K562 (cell line): ENCODE results near the gene RNF4. TPM values are rescaled to one million over a fixed set of nuclear protein-coding genes. Genes with fewer than 3 reads are reported as not detected.
A peak's percentile ranks its signal among the peaks of the same experiment; 100 is the strongest.

Source experiments
- ATF2 ChIP-seq: sonication (generic); formaldehyde crosslinking; IDR thresholded peaks from 2 replicates; pipeline ENCODE4 v1.8.1; 2022; ENCODE audit warnings: missing genetic modification reagents
- C11orf30 ChIP-seq: fragments of 450-650 bp; IDR thresholded peaks from 2 replicates; pipeline ENCODE4 v1.6.1; 2016; ENCODE audit warnings: low read depth, mild to moderate bottlenecking
- CREB1 ChIP-seq, 2 experiments: sonication (generic) in 1 of 2; formaldehyde crosslinking in 1 of 2; IDR thresholded peaks; 2 replicates each; pipeline versions ENCODE4 v1.6.1 to v1.8.0; 2012 to 2022; ENCODE audit warnings: inconsistent platforms in 1 of 2, mild to moderate bottlenecking in 1 of 2, missing genetic modification reagents in 1 of 2, moderate library complexity in 1 of 2
- E2F1 ChIP-seq: sonication (generic); formaldehyde crosslinking; IDR thresholded peaks from 2 replicates; pipeline ENCODE4 v1.8.1; 2023; ENCODE audit warnings: mild to moderate bottlenecking, missing genetic modification reagents, moderate library complexity
- NFATC3 ChIP-seq: fragments of 450-650 bp; IDR thresholded peaks from 2 replicates; pipeline ENCODE4 v1.6.1; 2017; ENCODE audit warnings: mild to moderate bottlenecking
- RNF2 ChIP-seq: sonication (generic); IDR thresholded peaks from 2 replicates; pipeline ENCODE4 v1.6.1; 2016
- SIN3B ChIP-seq: fragments of 450-650 bp; IDR thresholded peaks from 2 replicates; pipeline ENCODE4 v1.6.1; 2017; ENCODE audit warnings: low read depth, mild to moderate bottlenecking, moderate library complexity
- UBTF ChIP-seq, 2 experiments: IDR thresholded peaks; 2 replicates each; pipeline ENCODE4 v1.6.1; 2012; ENCODE audit warnings: improper control_type of control experiment in 2 of 2, low read depth in 2 of 2, low read length in 2 of 2, borderline replicate concordance in 1 of 2
- ZBTB11 ChIP-seq, 3 experiments: fragments of 200-800 bp in 1 of 3; fragments of 250-450 bp in 1 of 3; fragments of 450-650 bp in 1 of 3; sonication (Bioruptor Pico) in 1 of 3; sonication (Bioruptor generic) in 1 of 3; formaldehyde crosslinking in 1 of 3; IDR thresholded peaks; 2 replicates each; pipeline versions ENCODE4 v1.6.1 to v1.8.0; 2016 to 2022; ENCODE audit warnings: mild to moderate bottlenecking in 2 of 3, missing genetic modification characterization in 2 of 3, missing compliant biosample characterization in 1 of 3, moderate library complexity in 1 of 3
- ZNF280B ChIP-seq: fragments of 250-450 bp; sonication (Bioruptor Pico); IDR thresholded peaks from 2 replicates; pipeline ENCODE4 v1.5.1; 2021; ENCODE audit warnings: mild to moderate bottlenecking
- ZNF395 ChIP-seq: fragments of 200-800 bp; sonication (Bioruptor generic); IDR thresholded peaks from 2 replicates; pipeline ENCODE4 v1.6.1; 2017; ENCODE audit warnings: missing genetic modification characterization, missing compliant biosample characterization
- ZNF511 ChIP-seq: sonication (generic); formaldehyde crosslinking; IDR thresholded peaks from 2 replicates; pipeline ENCODE4 v1.8.0; 2022; ENCODE audit warnings: mild to moderate bottlenecking, missing genetic modification reagents
- polyA plus RNA-seq, 8 experiments: library from polyadenylated mRNA; depleted of rRNA in 4 of 8; stranded (reverse) in 5 of 8; unstranded in 3 of 8; fragments of >200 nt; fragmentation: Nextera tagmentation in 2 of 8; fragmentation: Illumina TruSeq in 1 of 8; extraction: Ambion mirVana in 2 of 8; extraction: Trizol in 1 of 8; gene quantifications; 2 replicates each; pipeline versions ENCODE4 v1.2.1 to v1.2.3, GENCODE V29; 2011 to 2014; ENCODE audit warnings: inconsistent platforms in 1 of 8, missing spikeins in 1 of 8
- total RNA-seq, 7 experiments: library from RNA; depleted of rRNA in 6 of 7; stranded (reverse); fragments of >200 nt in 6 of 7; fragmentation: Illumina TruSeq in 2 of 7; extraction: Trizol in 2 of 7; gene quantifications; 2 replicates each; pipeline versions ENCODE4 v1.2.1 to v1.2.3, GENCODE V29; 2011 to 2021; ENCODE audit warnings: low replicate concordance in 1 of 7

Gene RNF4
- total and polyA plus RNA-seq, 9 of the 15 experiments (the other 6 are each of a cell fraction or from before 2014, with no cell fraction given): 19.2 to 59.3 (median 44.8) TPM

- TF ChIP-seq ZNF280B (CRISPR knock-in tag): no peak
- TF ChIP-seq RNF2: peak; percentile 45; the same call in 1 of the 2 replicates
- peak; percentile 86; the same call in 1 of the 2 replicates for TF ChIP-seq ZNF511 (CRISPR knock-in tag)
- peak; percentile 64 for TF ChIP-seq C11orf30
- TF ChIP-seq NFATC3: no peak
- TF ChIP-seq E2F1 (CRISPR knock-in tag): peak; percentile 36
- 0 out of 2 replicates have a peak, but pooled peaks have one; percentile 14 for TF ChIP-seq SIN3B
- peak in 1 of 2 experiments; percentile 41; a peak in 1 of 4 replicates for TF ChIP-seq UBTF (IDR thresholded peaks at IDR 0.05; ENCODE audit: borderline replicate concordance in 1 of 2, low read depth in 2 of 2, low read length in 2 of 2)
- peak; percentile 81; the same call in 1 of the 2 replicates for TF ChIP-seq ZNF395 (CRISPR knock-in tag)
- peak in 1 of 3 experiments; percentile 82; a peak in 3 of 6 replicates for TF ChIP-seq ZBTB11 (CRISPR knock-in tag; IDR thresholded peaks at IDR 0.05)
- peak; percentile 76 for TF ChIP-seq CREB1 (IDR thresholded peaks at IDR 0.05)
- peak; percentile 54; the same call in 1 of the 2 replicates for TF ChIP-seq CREB1 (CRISPR knock-in tag; IDR thresholded peaks at IDR 0.05)
- no peak for TF ChIP-seq ATF2 (CRISPR knock-in tag)
These were observed at the start of gene RNF4 (continued) for GRCh38 chr4:2468456-2469191.
